GM12878 (cell line): ENCODE measurements around the gene DOCK1. TPM values are rescaled to one million over a fixed set of nuclear protein-coding genes. Genes with fewer than 3 reads are reported as not detected.

Source experiments
- ATAC-seq: fragments of 200-7000 bp; cut with Tn5 transposase; 3 replicates; pipeline ENCODE4 v1.9.1; 2020; ENCODE audit warnings: mild to moderate bottlenecking, moderate library complexity
- BruUV-seq: library from RNA; stranded (reverse); fragments of 400-500 nt; replicated peaks from 2 replicates; lab custom pipeline; 2021; lab: Mats Ljungman, UMichigan
- CTCF ChIA-PET: fragments of 300-600 bp; sonication (Branson Sonifier 250); formaldehyde crosslinking; extraction: SDS; loops from one replicate; lab custom pipeline; 2021; ENCODE audit warnings: inconsistent platforms; lab: Yijun Ruan, JAX
- POLR2A ChIA-PET: fragments of 350-600 bp; formaldehyde crosslinking; extraction: SDS; loops from one replicate; lab custom pipeline; 2021; ENCODE audit warnings: inconsistent platforms; lab: Charles Lee
- RAD21 ChIA-PET: fragments of 300-600 bp; sonication (Branson Sonifier 250); formaldehyde crosslinking; loops from one replicate; lab custom pipeline; 2023; ENCODE audit warnings: antibody characterized with exemption; ENCODE audit not compliant: unreplicated experiment; lab: Charles Lee
- SMC1A ChIA-PET: fragments of 300-600 bp; sonication (Branson Sonifier 250); formaldehyde crosslinking; loops from one replicate; lab custom pipeline; 2023; ENCODE audit not compliant: unreplicated experiment, uncharacterized antibody; lab: Charles Lee
- DNase-seq: peaks from one replicate; pipeline ENCODE4 v3.0.0-alpha.2; 2011; ENCODE audit warnings: low read depth, low spot score
- FAIRE-seq: peaks from 3 replicates; lab custom pipeline; 2011; peaks lifted over from hg19 to GRCh38; lab: Jason Lieb, UNC
- H2AFZ ChIP-seq: 2 replicates; pipeline ENCODE4 v1.6.0; 2011; ENCODE audit warnings: low read depth, low read length, control low read depth; ENCODE audit not compliant: control insufficient read depth
- H3K27ac ChIP-seq: 2 replicates; pipeline ENCODE4 v1.5.1; 2011; ENCODE audit warnings: control low read depth; ENCODE audit not compliant: control insufficient read depth, insufficient read depth
- H3K27me3 ChIP-seq, 2 experiments: replicated peaks in 1 of 2; 2 replicates each; pipeline versions ENCODE4 v1.6.0 to v1.6.1; 2011; ENCODE audit warnings: low read length in 1 of 2; ENCODE audit not compliant: control insufficient read depth in 2 of 2, insufficient read depth in 2 of 2
- H3K36me3 ChIP-seq, 2 experiments: 2 replicates each; pipeline ENCODE4 v1.5.1; 2011; ENCODE audit warnings: low read length in 1 of 2; ENCODE audit not compliant: control insufficient read depth in 2 of 2, insufficient read depth in 2 of 2
- H3K4me1 ChIP-seq: 2 replicates; pipeline ENCODE4 v1.6.1; 2011; ENCODE audit warnings: mild to moderate bottlenecking, low read length, moderate library complexity, mixed read lengths; ENCODE audit not compliant: control insufficient read depth, insufficient read depth
- H3K4me2 ChIP-seq: 2 replicates; pipeline ENCODE4 v1.6.0; 2011; ENCODE audit warnings: control low read depth; ENCODE audit not compliant: control insufficient read depth, insufficient read depth
- H3K4me3 ChIP-seq: fragments of 200-600 bp; sonication (generic); 2 replicates; pipeline ENCODE4 v1.5.1; 2016
- H3K79me2 ChIP-seq: 2 replicates; pipeline ENCODE4 v1.6.0; 2011; ENCODE audit warnings: low read length; ENCODE audit not compliant: control insufficient read depth, insufficient read depth
- H3K9ac ChIP-seq: 2 replicates; pipeline ENCODE4 v1.8.0; 2011; ENCODE audit warnings: low read length, control low read depth, mixed read lengths; ENCODE audit not compliant: control insufficient read depth, insufficient read depth
- H3K9me3 ChIP-seq: replicated peaks from 3 replicates; pipeline ENCODE4 v1.5.1; 2011; ENCODE audit warnings: mild to moderate bottlenecking, low read length; ENCODE audit not compliant: control insufficient read depth, insufficient read depth
- H4K20me1 ChIP-seq: 2 replicates; pipeline ENCODE4 v1.6.0; 2011; ENCODE audit not compliant: control insufficient read depth, insufficient read depth
- BCL11A ChIP-seq: IDR thresholded peaks from 2 replicates; pipeline ENCODE4 v1.6.1; 2011; ENCODE audit warnings: low read depth, low read length
- CBX3 ChIP-seq: fragments of 200-600 bp; sonication (generic); IDR thresholded peaks from 2 replicates; pipeline ENCODE4 v1.6.1; 2016; ENCODE audit warnings: low read depth, borderline replicate concordance
- SIN3A ChIP-seq: IDR thresholded peaks from 2 replicates; pipeline ENCODE4 v1.6.1; 2012; ENCODE audit warnings: low read depth, low read length, improper control_type of control experiment
- SPI1 ChIP-seq: IDR thresholded peaks from 2 replicates; pipeline ENCODE4 v1.6.1; 2011; ENCODE audit warnings: low read depth, mild to moderate bottlenecking, low read length, moderate library complexity, borderline replicate concordance; ENCODE audit not compliant: insufficient read depth
- USF1 ChIP-seq: IDR thresholded peaks from 2 replicates; pipeline ENCODE4 v1.6.1; 2011; ENCODE audit warnings: borderline replicate concordance, low read depth, mild to moderate bottlenecking, moderate library complexity, mixed read lengths, low read length; ENCODE audit not compliant: insufficient read depth; ENCODE audit errors: extremely low read length
- ZBTB11 ChIP-seq: fragments of 450-650 bp; formaldehyde crosslinking; IDR thresholded peaks from 2 replicates; pipeline ENCODE4 v1.5.0; 2022; ENCODE audit warnings: mild to moderate bottlenecking, missing genetic modification characterization
- WGBS: methylation state at CpG from one replicate; pipeline ENCODE4 v1.1.6; 2016; ENCODE audit warnings: low lambda C conversion rate; ENCODE audit not compliant: insufficient replicate concordance, insufficient coverage; ENCODE audit errors: missing lambda C conversion rate; 5-methylcytosine and 5-hydroxymethylcytosine counted together
- in situ Hi-C: fragments of 300-500 bp; cut with MboI; formaldehyde crosslinking; loops from 9 replicates; pipeline ENCODE4 v1.14.3; 2018; ENCODE audit warnings: mixed read lengths
- intact Hi-C: fragments of 100-400 bp; cut with micrococcal nuclease; formaldehyde crosslinking; loops from one replicate; pipeline ENCODE4 v1.14.2; 2022; ENCODE audit not compliant: unreplicated experiment
- polyA plus RNA-seq, 11 experiments: library from polyadenylated mRNA; depleted of rRNA in 4 of 11; unstranded in 6 of 11; stranded (reverse) in 5 of 11; fragments of >200 nt; fragmentation: Nextera tagmentation in 4 of 11; fragmentation: Illumina TruSeq in 1 of 11; extraction: Ambion mirVana in 4 of 11; extraction: Trizol in 1 of 11; gene quantifications; 1 replicate in 1 of 11; 2 replicates in 10 of 11; pipeline versions ENCODE4 v1.2.1 to v1.2.3, GENCODE V29; 2011 to 2016; ENCODE audit warnings: inconsistent platforms in 2 of 11, missing spikeins in 2 of 11, low read depth in 1 of 11
- total RNA-seq, 4 experiments: library from RNA; depleted of rRNA in 3 of 4; stranded (reverse); fragments of >200 nt in 3 of 4; fragmentation: Illumina TruSeq in 1 of 4; extraction: Trizol in 1 of 4; gene quantifications; 2 replicates each; pipeline versions ENCODE4 v1.2.1 to v1.2.3, GENCODE V29; 2013 to 2021

Gene DOCK1
- total and polyA plus RNA-seq, 10 of the 15 experiments (the other 5 are each of a cell fraction or from before 2014, with no cell fraction given), result 0.05 to 0.18 TPM; not detected in 8

- 3% methylated on average over 8 of the region's 8 CpGs for WGBS
- TF ChIP-seq CBX3 (no peak), ZBTB11 (no peak), SIN3A (no peak), USF1 (no peak), BCL11A (no peak), SPI1 (no peak)
- ATAC-seq (no peak), DNase-seq (no peak), FAIRE-seq (no peak)
- Histone ChIP-seq H3K79me2 (no peaks in the 10 kb centered on the region), H3K4me1 (no peaks in the 10 kb centered on the region), H3K27ac (no peak overlapping the region), H3K27me3 (no peaks in the 10 kb centered on the region), H3K4me3 (no peak overlapping the region), H3K4me2 (no peak overlapping the region), H3K9me3 (no peaks in the 10 kb centered on the region; the same call in 2 of the 3 replicates), H3K36me3 (no peaks in the 10 kb centered on the region), H2AFZ (no peak overlapping the region), H4K20me1 (no peaks in the 10 kb centered on the region), H3K9ac (no peak overlapping the region)
- SMC1A ChIA-PET, result no interaction called here
- CTCF ChIA-PET, result no interaction called here
- RAD21 ChIA-PET, result no interaction called here
- BruUV-seq, result no TSS peak
- POLR2A ChIA-PET, result no interaction called here
- in situ Hi-C loops, result no loop called here
- intact Hi-C loops, result no loop called here
Measured at GRCh38 chr10:126957111-126957510, 51.9 kb downstream of the DOCK1 start.
